Smooth muscle cell (in vitro differentiated cells): Measurements from ENCODE around the gene TXNDC2. TPM values are rescaled to one million over a fixed set of nuclear protein-coding genes. Genes with fewer than 3 reads are reported as not detected.
"Not testable (repeated sequence)": the region's sequence is repeated elsewhere in the genome, so short reads cannot be mapped to it uniquely, and the experiment has no call there.

Experiments
- DNase-seq: peaks from one replicate; lab custom pipeline; 2025; ENCODE audit not compliant: unreplicated experiment; lab: John Stamatoyannopoulos, UW
- H2AFZ ChIP-seq: fragments of 200-600 bp; sonication (generic); 2 replicates; pipeline ENCODE4 v1.6.0; 2016; ENCODE audit warnings: antibody characterized with exemption, low read depth, mild to moderate bottlenecking
- H3F3A ChIP-seq: fragments of 200-600 bp; sonication (generic); 2 replicates; pipeline ENCODE4 v1.6.0; 2017; ENCODE audit warnings: antibody characterized with exemption, low read depth
- H3K27ac ChIP-seq: fragments of 200-600 bp; sonication (generic); 2 replicates; pipeline ENCODE4 v1.5.1; 2016; ENCODE audit warnings: low read depth, mild to moderate bottlenecking
- H3K27me3 ChIP-seq: fragments of 200-600 bp; sonication (generic); 2 replicates; pipeline ENCODE4 v1.6.1; 2016; ENCODE audit warnings: low read depth, mild to moderate bottlenecking
- H3K36me3 ChIP-seq: fragments of 200-600 bp; sonication (generic); 2 replicates; pipeline ENCODE4 v1.5.1; 2016; ENCODE audit warnings: low read depth
- H3K4me1 ChIP-seq: fragments of 200-600 bp; sonication (generic); 2 replicates; pipeline ENCODE4 v1.5.1; 2016; ENCODE audit warnings: low read depth
- H3K4me2 ChIP-seq: fragments of 200-600 bp; sonication (generic); 2 replicates; pipeline ENCODE4 v1.6.0; 2016; ENCODE audit warnings: mild to moderate bottlenecking
- H3K4me3 ChIP-seq: fragments of 200-600 bp; sonication (generic); 2 replicates; pipeline ENCODE4 v1.5.1; 2016; ENCODE audit warnings: mild to moderate bottlenecking
- H3K79me2 ChIP-seq: fragments of 200-600 bp; sonication (generic); 2 replicates; pipeline ENCODE4 v1.6.0; 2016; ENCODE audit warnings: low read depth, mild to moderate bottlenecking
- H3K9ac ChIP-seq: fragments of 200-600 bp; sonication (generic); 2 replicates; pipeline ENCODE4 v1.6.0; 2016; ENCODE audit warnings: low read depth
- H3K9me3 ChIP-seq: fragments of 200-600 bp; sonication (generic); replicated peaks from 2 replicates; pipeline ENCODE4 v1.5.1; 2016; ENCODE audit warnings: low read depth
- H4K20me1 ChIP-seq: fragments of 200-600 bp; sonication (generic); 2 replicates; pipeline ENCODE4 v1.6.0; 2016; ENCODE audit warnings: low read depth
- CTCF ChIP-seq: fragments of 200-600 bp; sonication (generic); IDR thresholded peaks from 2 replicates; pipeline ENCODE4 v1.5.1; 2017; ENCODE audit warnings: borderline replicate concordance, mild to moderate bottlenecking, antibody characterized with exemption; ENCODE audit not compliant: insufficient read depth, poor library complexity, severe bottlenecking
- WGBS: methylation state at CpG from one replicate; pipeline ENCODE4 v1.1.7; 2016; ENCODE audit warnings: low lambda C conversion rate; 5-methylcytosine and 5-hydroxymethylcytosine counted together
- polyA plus RNA-seq: library from polyadenylated mRNA; unstranded; fragments of >200 nt; fragmentation: Nextera tagmentation; extraction: Ambion mirVana; gene quantifications from 2 replicates; pipeline ENCODE4 v1.2.1, GENCODE V29; 2016
- total RNA-seq: library from RNA; depleted of rRNA; stranded (reverse); fragments of >200 nt; gene quantifications from 2 replicates; pipeline ENCODE4 v1.2.3, GENCODE V29; 2014

Gene TXNDC2
- total and polyA plus RNA-seq, 2 experiments from 2014 or later, result 0.58 TPM; not detected in 1

GRCh38 chr18:9900699-9901098, 14.9 kb downstream of the TXNDC2 start:
- no peaks in the 10 kb centered on the region for H4K20me1 ChIP-seq
- H3K36me3 ChIP-seq, result no peaks in the 10 kb centered on the region
- H3K27me3 ChIP-seq, result no peaks in the 10 kb centered on the region
- no peaks in the 10 kb centered on the region for H3K79me2 ChIP-seq
- no peak overlapping the region for H3K9ac ChIP-seq
- H3K4me3 ChIP-seq, result no peak overlapping the region
- H3F3A ChIP-seq, result peaks cover 5% of the 10 kb centered on the region
- 94% methylated on average over 7 of the region's 7 CpGs for WGBS
- no peak for DNase-seq
- H3K4me1 ChIP-seq, result no peaks in the 10 kb centered on the region
- H2AFZ ChIP-seq, result no peak overlapping the region
- no peak overlapping the region for H3K27ac ChIP-seq
- no peak for TF ChIP-seq CTCF
- H3K4me2 ChIP-seq, result no peak overlapping the region
- H3K9me3 ChIP-seq, result no peaks in the 10 kb centered on the region

- no peak overlapping the region for H3K9ac ChIP-seq
- H3F3A ChIP-seq, result peaks cover 5% of the 10 kb centered on the region
- no peaks in the 10 kb centered on the region for H4K20me1 ChIP-seq
- no peak overlapping the region for H3K4me2 ChIP-seq
- H3K4me3 ChIP-seq, result no peak overlapping the region
- no peaks in the 10 kb centered on the region for H3K27me3 ChIP-seq
- H3K36me3 ChIP-seq, result no peaks in the 10 kb centered on the region
- WGBS, result 67% methylated on average over 3 of the region's 3 CpGs
- no peak overlapping the region for H3K27ac ChIP-seq
- no peak overlapping the region for H2AFZ ChIP-seq
- DNase-seq, result no peak
- H3K9me3 ChIP-seq, result no peaks in the 10 kb centered on the region
- no peaks in the 10 kb centered on the region for H3K79me2 ChIP-seq
- H3K4me1 ChIP-seq, result no peaks in the 10 kb centered on the region
- TF ChIP-seq CTCF, result no peak
Observed at GRCh38 chr18:9901377-9901776, 15.6 kb downstream of the TXNDC2 start.

- not testable (repeated sequence) for H3F3A ChIP-seq, DNase-seq, H3K9me3 ChIP-seq, H3K36me3 ChIP-seq, H3K4me2 ChIP-seq, H3K79me2 ChIP-seq, H3K4me3 ChIP-seq, H3K27ac ChIP-seq, H4K20me1 ChIP-seq, H3K9ac ChIP-seq, H3K4me1 ChIP-seq, H2AFZ ChIP-seq, H3K27me3 ChIP-seq
- 65% methylated on average over 14 of the region's 14 CpGs for WGBS
Observed at GRCh38 chr18:9902264-9902663, 16.5 kb downstream of the TXNDC2 start.

GRCh38 chr18:9902832-9903231, 17.1 kb downstream of the TXNDC2 start:
- H3K9me3 ChIP-seq, result no peaks in the 10 kb centered on the region
- H3K27ac ChIP-seq, result no peak overlapping the region
- H3K27me3 ChIP-seq, result no peaks in the 10 kb centered on the region
- H2AFZ ChIP-seq, result no peak overlapping the region
- peak overlapping the region; percentile 32 for H3K4me2 ChIP-seq
- no peaks in the 10 kb centered on the region for H3K79me2 ChIP-seq
- H3K4me1 ChIP-seq, result no peaks in the 10 kb centered on the region
- no peak for DNase-seq
- H4K20me1 ChIP-seq, result no peaks in the 10 kb centered on the region
- no peak for TF ChIP-seq CTCF
- no peaks in the 10 kb centered on the region for H3K36me3 ChIP-seq
- H3K9ac ChIP-seq, result no peak overlapping the region
- whole genome bisulfite sequencing, result 28% methylated on average over 10 of the region's 10 CpGs
- no peak overlapping the region for H3K4me3 ChIP-seq
- H3F3A ChIP-seq, result peaks cover 5% of the 10 kb centered on the region
